ENCODE results near the gene HIVEP3.

Gene HIVEP3

DNA sequence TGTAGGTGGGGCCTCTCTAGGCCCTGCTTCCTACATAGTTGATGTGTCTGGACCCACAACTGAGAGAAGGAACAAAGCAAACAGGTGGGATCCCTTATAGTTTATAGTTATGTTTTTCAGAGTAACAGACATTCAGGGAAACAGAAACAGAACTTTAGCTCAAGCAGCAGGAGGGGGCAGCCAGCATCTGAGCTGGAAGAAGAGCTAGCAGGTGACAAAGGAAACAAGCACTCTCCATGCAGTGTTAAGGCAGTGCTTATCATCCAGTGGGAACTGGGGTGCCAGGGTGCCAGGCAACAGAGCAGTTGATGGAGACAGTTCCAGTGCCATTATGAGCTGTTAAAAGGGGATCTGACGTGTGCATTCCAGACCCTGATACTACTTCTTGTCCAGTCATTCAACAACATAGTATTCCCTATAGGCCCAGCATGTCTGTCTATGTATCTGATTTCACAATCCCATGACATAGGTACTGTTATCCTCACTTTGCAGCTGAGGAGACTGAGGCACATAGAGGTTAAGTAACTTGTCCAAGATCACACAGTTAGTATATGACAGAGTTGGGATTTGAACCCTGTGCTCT is 13.5 kb downstream of the HIVEP3 start:
- H3K4me3 ChIP-seq (ENCODE audit: low read depth in 1 of 2, low read length in 2 of 2) = no peak overlapping the region
- H3K4me1 ChIP-seq (ENCODE audit: insufficient read depth, low read length) = peaks cover 94% of the 10 kb centered on the region
- TF ChIP-seq CTCF (IDR thresholded peaks at IDR 0.05; ENCODE audit: borderline replicate concordance, extremely low read depth, low read length, poor library complexity, severe bottlenecking) (peak; percentile 29), EZH2 (IDR thresholded peaks at IDR 0.05; ENCODE audit: borderline replicate concordance, low read depth, low read length, severe bottlenecking) (no peak)
- peak; percentile 52 for DNase-seq
- peak overlapping the region; percentile 72 for H3K27ac ChIP-seq (ENCODE audit: low read length)
- no peak overlapping the region for H2AFZ ChIP-seq (ENCODE audit: low read depth, low read length)
- H3K27me3 ChIP-seq (ENCODE audit: insufficient read depth, low read length, poor library complexity) = no peaks in the 10 kb centered on the region
- peaks cover 48% of the 10 kb centered on the region for H4K20me1 ChIP-seq (ENCODE audit: insufficient read depth, low read length)
- H3K9me3 ChIP-seq (ENCODE audit: insufficient read depth, low read length, severe bottlenecking) = no peaks in the 10 kb centered on the region
- peak overlapping the region; percentile 27 for H3K4me2 ChIP-seq (ENCODE audit: insufficient read depth, low read length)
- H3K9ac ChIP-seq (ENCODE audit: low read depth, low read length) = peak overlapping the region; percentile 19; the same call in 1 of the 2 replicates
- H3K79me2 ChIP-seq (ENCODE audit: insufficient read depth, low read length) = peaks cover 100% of the 10 kb centered on the region
- H3K36me3 ChIP-seq (ENCODE audit: insufficient read depth, low read length) = peaks cover 24% of the 10 kb centered on the region
- peak; percentile 67 for ATAC-seq (ENCODE audit: insufficient read depth, low read depth)

DNA sequence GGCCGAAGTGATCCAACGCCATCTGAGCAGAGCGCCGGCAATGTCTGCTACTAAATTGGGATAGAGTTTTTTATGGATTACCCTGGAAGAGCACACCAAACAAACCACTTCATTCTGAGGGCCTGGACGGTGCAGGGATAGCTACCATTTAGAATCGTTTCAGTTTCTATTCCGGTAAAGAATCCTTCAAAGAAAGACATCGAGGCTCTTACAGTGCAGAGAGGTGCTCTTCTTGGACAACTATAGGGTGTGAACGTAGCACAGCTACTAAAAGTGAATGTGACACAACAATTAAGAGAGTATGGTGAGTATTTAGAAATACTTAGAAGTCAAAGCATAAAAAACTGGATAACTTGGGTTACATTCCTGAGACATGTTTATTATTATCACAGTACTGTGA is 16.1 kb downstream of the HIVEP3 start:
- peaks cover 24% of the 10 kb centered on the region for H3K36me3 ChIP-seq (ENCODE audit: insufficient read depth, low read length)
- H2AFZ ChIP-seq (ENCODE audit: low read depth, low read length) = no peak overlapping the region
- peaks cover 99% of the 10 kb centered on the region for H3K79me2 ChIP-seq (ENCODE audit: insufficient read depth, low read length)
- no peak overlapping the region for H3K9ac ChIP-seq (ENCODE audit: low read depth, low read length)
- DNase-seq (no peak), ATAC-seq (ENCODE audit: insufficient read depth, low read depth) (no peak)
- H3K4me2 ChIP-seq (ENCODE audit: insufficient read depth, low read length) = no peak overlapping the region
- H3K9me3 ChIP-seq (ENCODE audit: insufficient read depth, low read length, severe bottlenecking) = no peaks in the 10 kb centered on the region
- no peaks in the 10 kb centered on the region for H3K27me3 ChIP-seq (ENCODE audit: insufficient read depth, low read length, poor library complexity)
- peak overlapping the region; percentile 72 for H3K27ac ChIP-seq (ENCODE audit: low read length)
- TF ChIP-seq EZH2 (IDR thresholded peaks at IDR 0.05; ENCODE audit: borderline replicate concordance, low read depth, low read length, severe bottlenecking) (no peak), CTCF (IDR thresholded peaks at IDR 0.05; ENCODE audit: borderline replicate concordance, extremely low read depth, low read length, poor library complexity, severe bottlenecking) (no peak)
- peaks cover 48% of the 10 kb centered on the region for H4K20me1 ChIP-seq (ENCODE audit: insufficient read depth, low read length)
- H3K4me1 ChIP-seq (ENCODE audit: insufficient read depth, low read length) = peaks cover 100% of the 10 kb centered on the region
- H3K4me3 ChIP-seq (ENCODE audit: low read depth in 1 of 2, low read length in 2 of 2) = no peak overlapping the region

DNA sequence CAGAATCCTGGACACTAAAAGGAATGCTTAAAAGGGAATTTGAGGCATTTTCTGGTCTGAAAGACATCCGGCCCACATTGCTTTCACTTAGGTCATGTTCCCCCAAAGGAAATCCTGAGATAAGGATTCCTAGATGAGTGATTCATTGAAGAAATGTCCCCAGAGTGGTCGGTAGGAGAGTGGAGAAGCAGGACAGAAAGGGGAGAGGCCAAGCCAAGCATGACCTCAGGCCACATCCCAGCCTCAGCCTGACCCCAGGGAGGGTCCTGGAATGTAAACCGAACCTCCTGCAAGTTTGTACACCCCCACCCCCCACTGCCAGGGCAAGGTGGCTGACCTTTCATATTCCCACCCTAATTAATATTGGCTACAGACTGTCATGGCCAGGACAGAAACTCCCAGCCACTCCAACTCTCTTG is 16.6 kb downstream of the HIVEP3 start:
- DNase-seq = peak; percentile 2
- Histone ChIP-seq H3K4me1 (ENCODE audit: insufficient read depth, low read length) (peaks cover 100% of the 10 kb centered on the region), H3K9ac (ENCODE audit: low read depth, low read length) (peak overlapping the region; percentile 21; the same call in 1 of the 2 replicates), H3K36me3 (ENCODE audit: insufficient read depth, low read length) (peaks cover 29% of the 10 kb centered on the region), H3K4me2 (ENCODE audit: insufficient read depth, low read length) (peak overlapping the region; percentile 2; the same call in 1 of the 2 replicates), H4K20me1 (ENCODE audit: insufficient read depth, low read length) (peaks cover 43% of the 10 kb centered on the region), H3K9me3 (ENCODE audit: insufficient read depth, low read length, severe bottlenecking) (no peaks in the 10 kb centered on the region), H3K4me3 (ENCODE audit: low read depth in 1 of 2, low read length in 2 of 2) (no peak overlapping the region), H3K79me2 (ENCODE audit: insufficient read depth, low read length) (peaks cover 99% of the 10 kb centered on the region), H3K27ac (ENCODE audit: low read length) (peak overlapping the region; percentile 72), H2AFZ (ENCODE audit: low read depth, low read length) (no peak overlapping the region), H3K27me3 (ENCODE audit: insufficient read depth, low read length, poor library complexity) (no peaks in the 10 kb centered on the region)
- ATAC-seq (ENCODE audit: insufficient read depth, low read depth) = no peak
- TF ChIP-seq EZH2 (IDR thresholded peaks at IDR 0.05; ENCODE audit: borderline replicate concordance, low read depth, low read length, severe bottlenecking) (no peak), CTCF (IDR thresholded peaks at IDR 0.05; ENCODE audit: borderline replicate concordance, extremely low read depth, low read length, poor library complexity, severe bottlenecking) (no peak)

Measured in DND-41 (cell line).